GDM1 (cell line): ENCODE results near the gene DPEP2NB.
"Not testable (repeated sequence)": the region's sequence is repeated elsewhere in the genome, so short reads cannot be mapped to it uniquely, and the experiment has no call there.

Experiments used
- DNase-seq: peaks from one replicate; lab custom pipeline; 2025; lab: John Stamatoyannopoulos, UW

The DPEP2NB gene

DNA sequence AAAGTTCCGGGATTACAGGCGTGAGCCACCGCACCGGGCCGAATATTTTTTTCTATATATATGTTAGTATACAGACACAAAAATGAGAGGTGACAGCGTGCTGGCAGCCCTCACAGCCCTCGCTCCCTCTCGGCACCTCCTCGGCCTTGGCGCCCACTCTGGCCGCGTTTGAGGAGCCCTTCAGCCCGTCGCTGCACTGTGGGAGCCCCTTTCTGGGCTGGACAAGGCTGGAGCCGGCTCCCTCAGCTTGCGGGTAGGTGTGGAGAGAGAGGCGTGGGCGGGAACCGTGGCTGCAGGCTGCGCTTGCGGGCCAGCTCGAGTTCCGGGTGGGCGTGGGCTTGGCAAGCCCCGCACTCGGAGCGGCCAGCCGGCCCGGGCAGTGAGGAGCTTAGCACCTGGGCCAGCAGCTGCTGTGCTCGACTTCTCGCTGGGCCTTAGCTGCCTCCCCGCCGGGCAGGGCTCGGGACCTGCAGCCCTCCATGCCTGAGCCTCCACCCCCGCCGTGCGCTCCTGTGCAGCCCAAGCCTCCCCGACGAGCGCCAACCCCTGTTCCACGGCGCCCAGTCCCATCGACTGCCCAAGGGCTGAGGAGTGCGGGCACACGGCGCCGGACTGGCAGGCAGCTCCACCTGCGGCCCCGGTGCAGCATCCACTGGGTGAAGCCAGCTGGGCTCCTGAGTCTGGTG, 33.6 kb downstream of the DPEP2NB start:
- no peak for DNase-seq

DNA sequence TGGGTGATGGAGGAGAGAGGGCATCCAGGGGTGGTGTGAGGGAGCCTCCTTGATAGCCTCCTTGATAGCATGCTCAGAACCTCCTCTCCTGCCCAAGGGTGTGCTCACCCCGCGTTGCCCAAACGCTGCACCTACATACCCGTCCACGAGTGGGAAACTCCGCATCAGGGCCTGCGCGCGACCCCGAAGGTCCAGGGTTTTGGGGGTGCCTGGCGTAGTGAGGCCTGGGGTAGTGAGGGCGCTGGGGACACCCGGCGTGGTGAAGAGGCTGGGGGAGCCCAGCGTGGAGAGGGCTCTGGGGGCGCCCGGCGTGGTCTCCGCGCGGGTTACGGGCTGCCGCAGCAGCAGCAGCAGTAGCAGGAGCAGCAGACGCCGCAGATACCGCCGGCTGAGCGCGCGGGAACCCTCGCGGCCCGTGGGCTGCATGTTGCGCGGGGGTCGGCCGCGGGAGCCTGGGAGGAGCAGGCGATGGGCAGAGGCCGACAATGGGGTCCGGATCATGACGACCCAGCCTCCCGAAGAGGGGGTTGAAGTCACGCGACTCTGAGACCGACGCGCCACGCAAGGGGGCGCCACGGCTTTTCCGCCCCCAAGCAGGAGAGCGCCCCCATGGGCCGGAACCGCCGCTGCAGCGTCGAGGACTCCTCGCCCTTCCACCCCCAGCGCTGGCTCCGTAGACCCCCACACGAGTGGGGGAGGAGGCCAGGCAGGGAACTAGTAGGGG, 35.6 kb downstream of the DPEP2NB start, which contains the start of gene DPEP3:
Gene DPEP3, minus strand, starts transcription at position 545 of the 724 bp plus-strand sequence. Its CDS starts 119 bp downstream, at position 426.
- DNase-seq = no peak

DNA sequence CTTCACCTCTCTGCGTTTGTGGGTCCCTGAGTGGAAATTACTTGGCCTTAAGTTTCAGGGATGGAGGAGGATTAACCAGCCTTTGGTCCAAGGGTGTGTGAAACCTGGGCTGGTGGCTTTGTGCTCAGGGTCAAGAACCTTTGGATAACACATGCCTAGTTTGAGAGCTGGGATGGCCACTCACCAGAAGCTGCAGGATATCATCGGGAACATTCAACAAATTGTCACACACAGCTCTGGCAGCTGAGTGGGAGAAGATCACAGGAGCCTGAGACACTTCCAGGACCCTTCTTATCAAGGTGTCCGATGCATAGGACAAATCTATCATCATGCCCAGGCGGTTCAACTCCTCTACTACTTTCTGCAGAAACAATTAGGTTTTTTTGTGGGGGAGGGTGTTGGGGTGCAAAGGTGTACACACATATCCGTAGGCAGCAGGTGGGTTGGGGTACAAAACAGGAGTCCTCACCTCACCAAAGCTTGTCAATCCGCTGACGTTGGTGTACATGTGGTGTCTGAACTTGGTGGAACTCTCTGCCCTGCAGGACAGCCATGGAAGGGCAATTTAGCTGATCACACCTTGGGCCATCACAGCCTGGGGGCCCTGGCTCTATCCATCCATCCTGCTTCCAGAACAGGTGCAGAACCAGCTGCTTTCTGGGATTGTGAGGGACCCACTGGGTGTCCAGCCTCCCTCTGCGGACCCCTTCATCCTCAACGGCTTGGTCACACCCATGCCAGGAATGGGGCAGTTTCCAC, 38.1 kb downstream of the DPEP2NB start:
- DNase-seq = no peak

DNA sequence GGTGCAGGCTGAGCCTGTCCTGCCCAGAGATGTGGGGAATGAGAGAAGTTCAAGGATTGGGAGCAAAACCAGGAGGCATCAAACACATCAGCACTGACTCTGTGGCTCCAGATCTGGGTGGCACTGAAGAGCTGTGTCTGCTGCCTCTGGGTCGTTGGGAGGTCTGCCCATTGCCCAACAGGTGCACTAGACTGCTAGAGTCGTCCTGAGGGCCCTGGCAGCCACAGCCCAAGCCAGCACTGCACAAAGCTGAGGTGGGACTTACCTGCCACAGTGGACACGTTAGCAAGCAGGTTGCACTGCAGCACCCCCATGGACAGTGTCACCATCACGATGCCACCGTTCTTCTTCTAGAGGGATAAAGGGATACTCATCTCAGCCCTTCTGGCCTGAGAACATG, 38.7 kb downstream of the DPEP2NB start:
- DNase-seq = no peak

DNA sequence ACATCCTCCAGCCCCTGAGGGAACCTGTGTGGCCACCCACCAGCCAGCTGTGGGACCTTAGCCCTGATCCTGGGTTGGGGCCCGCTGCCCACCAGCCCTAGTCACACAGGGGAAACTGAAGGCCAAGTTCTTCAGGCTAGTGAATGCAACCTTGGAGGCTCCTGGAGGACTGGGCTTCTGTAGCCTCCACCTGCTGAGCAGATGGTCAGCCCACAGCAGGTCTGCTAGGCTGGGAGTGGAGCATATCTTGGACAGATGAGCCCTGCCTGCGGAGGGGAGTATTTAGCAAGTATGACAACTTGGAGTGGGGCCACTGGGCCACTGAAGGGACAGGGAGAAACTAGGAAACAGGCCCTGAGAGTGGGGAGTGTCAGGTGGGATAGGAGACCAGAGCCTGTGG, 39.5 kb downstream of the DPEP2NB start:
- no peak for DNase-seq

DNA sequence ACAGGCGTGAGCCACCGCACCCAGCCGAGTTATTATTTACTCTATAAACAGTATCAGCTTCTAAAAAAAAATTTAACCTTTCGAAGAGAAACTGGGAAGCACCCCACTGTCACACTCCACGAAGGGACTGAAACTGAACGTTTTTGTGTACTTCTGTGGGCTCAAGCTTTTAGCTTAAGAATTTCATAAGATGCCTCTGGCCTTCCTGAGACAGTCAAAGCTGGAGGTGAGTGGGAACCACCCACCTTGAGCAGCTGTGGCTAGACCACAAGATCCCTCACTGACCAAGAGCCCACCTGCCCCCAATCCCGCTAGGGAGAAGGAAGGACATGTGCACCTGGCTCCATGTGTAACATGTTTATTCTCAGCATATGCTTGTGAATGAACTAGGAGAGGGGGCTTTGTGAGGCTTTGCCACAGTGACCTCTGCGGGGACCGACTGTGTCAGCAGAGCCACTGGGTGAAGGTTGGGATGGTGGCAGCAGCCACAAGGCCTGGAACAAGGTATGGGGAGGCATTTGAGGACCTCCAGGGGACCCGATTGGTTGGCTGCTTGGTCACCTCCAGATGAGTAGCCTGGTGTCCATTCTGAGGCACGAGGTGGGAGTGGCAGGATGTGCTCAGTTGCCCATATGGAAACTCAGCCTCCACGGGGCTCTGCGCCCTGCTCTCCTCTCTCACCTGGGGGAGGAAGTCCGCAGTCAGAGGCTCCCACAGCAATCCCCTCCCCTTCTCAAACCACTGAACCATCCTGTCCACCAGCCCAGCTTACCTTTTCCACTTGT, 40.2 kb downstream of the DPEP2NB start:
- no peak for DNase-seq

DNA sequence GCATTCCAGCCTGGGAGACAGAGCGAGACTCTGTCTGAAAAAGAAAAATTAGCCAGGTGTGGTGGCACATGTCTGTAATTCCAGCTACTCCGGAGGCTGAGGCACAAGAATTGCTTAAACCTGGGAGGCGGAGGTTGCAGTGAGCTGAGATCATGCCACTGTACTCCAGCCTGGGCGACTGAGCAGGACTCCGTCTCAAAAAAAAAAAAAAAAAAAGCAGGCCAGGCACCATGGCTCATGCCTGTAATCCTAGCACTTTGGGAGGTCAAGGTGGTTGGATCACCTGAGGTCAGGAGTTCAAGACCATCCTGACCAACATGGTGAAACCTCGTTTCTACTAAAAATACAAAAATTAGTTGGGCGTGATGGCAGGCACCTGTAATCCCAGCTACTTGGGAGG, 43.4 kb downstream of the DPEP2NB start:
- not testable (repeated sequence) for DNase-seq

DNA sequence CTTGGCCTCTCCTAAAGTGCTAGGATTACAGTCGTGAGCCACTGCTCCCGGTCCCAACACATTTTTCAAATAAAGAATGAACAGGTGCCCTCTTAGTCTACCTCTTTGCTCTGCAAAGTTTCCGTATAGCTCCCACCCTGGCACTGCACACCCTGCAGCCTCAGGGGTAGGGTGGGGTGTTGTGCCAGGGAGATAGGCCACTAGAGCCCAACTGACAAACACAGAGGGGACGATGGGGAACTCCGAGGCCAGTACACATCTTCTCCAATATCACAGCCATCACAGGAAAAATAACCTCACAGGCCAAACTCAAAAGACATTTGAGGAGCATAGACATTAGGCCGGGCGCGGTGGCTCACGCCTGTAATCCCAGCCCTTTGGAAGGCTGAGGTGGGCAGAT, 44.6 kb downstream of the DPEP2NB start:
- DNase-seq = no peak

DNA sequence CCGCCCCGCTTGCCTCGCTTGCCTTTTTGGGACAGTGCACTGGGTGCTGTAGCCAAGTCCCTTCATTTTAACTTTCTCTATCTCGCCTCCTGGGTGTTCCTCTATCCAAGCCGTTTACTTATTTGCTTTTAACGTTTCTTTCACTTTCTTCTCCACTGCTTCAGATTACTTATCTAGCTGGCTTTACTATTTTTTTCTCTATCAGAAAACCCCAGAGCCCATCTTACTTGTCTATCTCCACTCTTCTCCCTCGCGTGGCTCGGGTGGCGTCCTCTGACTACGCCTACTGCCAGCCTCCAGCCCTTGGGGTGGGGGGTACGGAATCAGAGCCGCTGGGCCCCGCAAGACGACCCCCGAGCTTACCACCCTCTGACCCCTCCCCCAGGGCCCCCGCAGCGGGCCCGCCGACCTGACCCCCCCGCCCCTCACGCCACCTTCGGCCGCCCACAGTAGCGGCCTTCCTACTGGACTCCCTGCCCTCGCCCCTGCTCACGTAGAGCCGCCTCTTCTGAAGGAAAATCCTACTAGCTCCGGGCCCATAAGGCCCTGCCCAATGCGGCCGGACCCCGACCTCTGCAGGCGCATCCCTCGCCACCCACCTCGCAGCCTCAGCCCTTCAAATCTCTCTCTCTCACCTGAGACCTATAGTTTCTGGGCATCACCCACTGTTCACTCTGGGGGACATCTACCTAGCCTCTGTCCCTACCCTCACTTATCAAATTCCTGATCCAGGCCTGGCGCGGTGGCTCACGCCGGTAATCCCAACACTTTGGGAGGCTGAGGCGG, 46.3 kb downstream of the DPEP2NB start:
- DNase-seq = no peak

DNA sequence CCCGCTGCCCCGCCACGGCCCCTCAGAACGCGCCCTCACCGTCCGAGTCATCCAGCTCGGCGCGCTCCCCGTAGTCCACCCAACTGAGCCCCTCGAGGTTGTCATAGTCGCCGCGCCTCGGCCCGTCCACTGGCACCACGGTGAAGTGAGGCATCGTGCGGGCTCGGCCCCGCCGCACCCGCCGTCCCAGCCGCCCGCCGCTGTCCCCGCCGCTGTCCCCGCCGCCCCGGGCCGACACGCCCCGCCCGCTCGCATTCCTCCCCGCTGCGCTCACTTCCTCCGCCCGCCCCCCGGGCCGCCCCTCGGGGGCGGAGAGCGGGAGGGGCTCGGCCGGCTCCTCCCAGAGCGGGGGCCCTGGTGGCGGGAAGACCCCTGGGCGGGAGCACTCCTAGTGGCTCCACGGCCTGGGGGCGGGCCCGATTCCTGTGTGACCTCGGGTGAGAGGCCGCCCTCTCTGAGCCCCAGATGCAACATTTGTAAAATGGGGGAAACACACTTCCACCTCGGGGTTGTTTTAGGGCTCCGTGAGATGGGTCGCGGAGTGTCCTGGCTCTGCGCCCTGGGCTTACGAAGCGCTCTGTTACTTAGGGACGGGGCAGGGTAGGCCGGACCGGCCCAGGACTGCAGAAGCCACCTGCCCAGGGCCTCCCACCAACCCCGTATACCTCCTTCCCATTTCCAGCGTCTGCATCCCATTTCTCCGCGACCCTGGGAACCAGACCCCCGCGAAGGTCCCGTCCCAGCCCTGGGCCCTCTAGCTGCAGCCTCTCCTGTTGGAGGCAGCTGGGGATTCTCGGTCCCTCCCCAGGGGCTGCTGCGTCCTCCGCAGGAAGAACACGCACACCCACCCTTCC, 47.1 kb downstream of the DPEP2NB start, which contains the start of gene SLC12A4:
Gene SLC12A4, minus strand, starts transcription at position 238 of the 854 bp plus-strand sequence. Its CDS starts 84 bp downstream, at position 154.
- peak; percentile 44 for DNase-seq

DNA sequence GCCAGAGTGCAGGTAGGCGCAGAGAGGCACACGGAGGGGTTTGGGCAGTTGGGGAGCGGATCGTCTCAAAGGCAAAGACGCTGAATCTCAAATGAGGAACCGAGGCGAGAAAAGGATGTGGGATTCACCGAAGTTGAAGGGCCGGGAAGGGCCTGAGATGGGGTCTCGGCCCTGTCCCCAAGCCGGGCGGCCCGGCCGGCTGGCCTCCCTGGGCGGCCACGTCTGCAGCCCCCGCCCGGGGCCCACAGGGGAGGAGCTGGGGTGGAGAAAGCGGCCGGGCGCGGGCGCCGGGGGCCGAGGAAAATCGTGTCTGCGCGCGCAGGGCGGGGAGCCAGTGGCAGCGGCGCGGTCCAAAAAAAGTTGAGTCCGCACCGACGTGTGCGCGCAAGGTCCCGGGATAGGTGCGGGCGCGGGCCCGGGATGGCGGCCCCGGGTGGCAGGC, 47.7 kb downstream of the DPEP2NB start:
- DNase-seq = no peak

DNA sequence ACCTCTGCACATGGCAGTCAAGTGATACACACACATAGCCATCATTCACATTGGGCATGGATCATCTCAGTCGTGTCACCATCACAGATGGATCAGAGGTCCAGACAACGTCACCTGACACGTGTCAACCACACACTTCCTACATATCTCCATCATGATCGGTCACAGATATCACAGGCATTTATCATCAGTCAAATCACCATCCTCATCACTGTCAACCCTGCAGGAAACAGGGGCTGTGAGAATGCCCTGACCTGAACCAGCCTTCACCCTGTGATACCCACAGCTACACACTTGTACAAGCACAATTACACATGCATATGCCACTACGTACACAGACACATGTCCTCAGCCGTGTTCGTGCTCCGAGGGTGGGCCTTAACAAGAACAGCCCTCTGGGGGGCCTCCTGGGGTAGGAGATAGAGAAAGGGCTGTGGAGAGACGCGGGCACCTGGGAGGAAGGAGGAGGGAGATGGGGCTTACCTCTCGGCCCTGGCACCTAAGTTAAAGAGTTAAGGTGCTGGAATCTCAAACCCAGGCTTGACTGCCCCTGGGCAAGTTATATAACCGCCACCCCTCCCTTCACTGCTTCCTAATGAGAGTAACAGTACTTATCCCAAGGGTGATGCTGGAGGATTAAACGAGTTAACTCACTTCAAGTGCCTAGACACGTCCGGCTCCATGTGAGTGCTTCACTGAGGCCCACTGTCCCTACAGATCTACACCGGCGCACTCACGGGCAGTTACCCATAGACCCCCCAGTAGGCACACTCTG, 48.3 kb downstream of the DPEP2NB start:
- DNase-seq = no peak

DNA sequence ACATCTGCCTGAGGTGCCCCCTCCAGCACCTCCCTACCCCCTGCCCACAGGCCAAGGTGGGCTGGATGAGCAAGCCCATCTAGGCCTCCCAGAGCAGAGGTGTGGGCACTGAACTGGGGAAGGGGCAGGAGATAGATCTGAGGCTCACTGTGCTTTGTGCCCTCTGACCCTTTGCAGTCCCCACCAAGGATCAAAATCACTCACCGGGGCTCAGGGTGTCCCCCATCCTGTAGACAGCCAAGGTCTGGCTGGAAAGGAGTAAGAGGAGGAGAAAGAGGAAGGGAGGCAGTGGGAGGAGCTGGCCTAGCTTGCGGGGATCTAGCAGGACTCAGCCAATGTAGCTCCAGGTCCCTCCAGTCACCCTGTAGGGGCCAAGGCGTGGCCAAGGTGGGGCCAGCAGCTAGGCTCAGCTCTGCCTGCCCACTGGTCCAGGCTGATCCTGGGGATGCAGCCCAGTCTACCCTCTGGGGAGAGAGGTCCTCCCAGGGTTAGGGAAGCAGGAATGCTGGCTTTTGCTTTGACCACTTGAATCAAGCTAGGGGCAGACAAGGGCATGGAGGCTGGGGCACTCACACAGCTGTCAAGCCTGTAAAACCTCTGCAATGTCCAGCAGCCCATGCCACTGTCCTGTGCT, 49.0 kb downstream of the DPEP2NB start:
- no peak for DNase-seq

DNA sequence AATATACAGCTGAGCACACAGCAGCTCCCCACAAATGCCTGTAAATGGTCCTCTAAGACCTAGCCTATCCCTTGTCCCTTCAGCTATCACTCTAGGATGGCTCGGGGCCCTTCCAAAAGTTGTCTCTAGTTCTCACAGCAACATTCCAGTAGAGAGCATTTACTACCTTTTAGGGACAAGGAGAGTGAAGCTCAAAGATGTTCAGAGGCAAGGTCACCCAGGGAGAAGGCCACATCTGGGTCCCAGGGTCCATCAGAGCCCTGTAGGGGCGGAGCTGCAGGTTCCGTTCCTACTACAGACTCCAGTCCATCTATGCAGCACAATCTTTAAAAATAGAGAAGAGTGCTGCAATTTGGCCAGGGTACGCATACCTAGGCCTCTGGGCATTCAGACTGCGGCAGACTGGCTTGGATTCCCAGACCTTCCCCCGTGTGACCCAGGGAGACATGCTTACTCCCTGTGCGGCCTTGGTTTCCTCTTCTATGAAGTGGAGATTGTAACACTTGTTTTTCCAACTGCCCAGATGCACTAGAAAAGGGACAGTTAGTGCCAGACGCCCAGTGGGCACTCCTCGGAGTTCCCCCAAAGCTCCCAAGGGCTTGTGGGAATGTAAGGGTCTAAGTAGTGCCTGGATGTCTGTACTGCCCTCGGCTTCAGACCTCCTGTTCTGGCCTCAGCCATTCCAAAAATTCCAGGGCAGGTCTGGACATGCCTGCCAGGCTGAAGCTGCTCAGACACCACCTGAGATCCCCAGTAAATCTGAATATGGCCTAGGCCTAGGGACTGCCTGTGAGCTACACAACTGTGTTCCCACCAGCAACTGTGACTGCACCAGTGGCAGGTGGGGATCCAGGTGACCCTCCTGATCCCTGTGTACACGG, 49.8 kb downstream of the DPEP2NB start:
- no peak for DNase-seq

DNA sequence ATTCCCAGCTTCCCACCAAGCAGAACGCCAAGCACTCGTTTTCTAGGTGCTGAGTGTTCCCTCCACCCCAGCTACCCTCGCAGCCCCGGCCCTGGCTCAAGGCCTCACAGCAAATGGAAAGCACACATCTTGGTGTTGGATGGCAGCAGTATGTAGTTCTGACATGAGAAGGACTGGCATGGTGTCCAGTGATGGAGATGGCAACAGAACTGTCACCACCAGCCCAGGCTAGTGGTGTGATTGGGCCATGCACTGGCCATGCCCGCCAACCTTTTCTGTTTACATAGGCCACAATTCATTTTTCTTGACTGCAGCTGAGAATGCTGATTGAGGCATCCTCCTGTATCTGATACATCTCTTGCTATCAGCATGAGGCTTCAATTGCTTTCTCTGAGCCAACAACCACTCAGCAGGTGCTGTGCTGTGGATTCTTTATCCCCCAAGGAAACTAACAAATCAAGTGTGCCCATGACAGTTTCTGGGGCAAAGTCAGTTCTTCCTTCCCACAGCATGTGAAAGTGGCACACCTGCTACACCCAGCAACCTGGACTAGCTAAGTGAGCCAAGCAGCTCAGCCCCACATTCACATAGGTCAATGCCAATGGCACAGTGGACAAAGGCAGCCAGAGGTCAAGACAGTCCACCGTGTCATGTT, 51.1 kb downstream of the DPEP2NB start:
- no peak for DNase-seq

DNA sequence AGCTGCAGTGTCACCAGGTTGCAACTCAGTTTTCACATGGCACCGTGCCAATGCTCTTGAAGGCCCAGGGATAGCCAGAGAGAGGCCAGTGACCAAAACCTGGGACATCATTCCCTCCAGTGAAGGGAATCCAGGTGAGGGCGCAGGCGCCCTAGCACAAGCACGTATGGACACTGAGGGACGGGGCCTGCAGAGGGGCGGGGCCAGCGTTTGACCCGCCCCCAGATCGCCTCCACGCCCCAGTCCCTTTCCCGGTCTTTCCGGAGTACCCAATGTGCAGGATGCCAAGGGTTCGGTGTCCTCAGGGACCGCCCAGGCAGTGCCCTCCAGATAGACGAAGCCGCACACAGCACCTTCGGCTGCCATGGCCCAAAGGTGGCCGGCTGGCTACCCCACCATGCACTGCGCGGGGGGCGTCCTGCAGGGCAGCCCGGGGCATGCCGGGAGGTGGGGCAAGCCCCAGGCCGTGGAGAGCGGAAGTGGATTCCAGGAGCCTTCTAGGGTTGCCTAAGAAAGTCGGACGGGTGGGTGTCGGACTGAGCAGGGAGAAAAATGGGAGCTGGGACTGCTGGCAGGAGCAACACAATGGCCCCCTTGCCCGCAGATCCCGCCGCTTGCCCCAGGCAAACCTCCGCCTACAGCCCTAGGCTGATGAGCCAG, 51.9 kb downstream of the DPEP2NB start:
- no peak for DNase-seq
